ENCODE measurements around the gene SPTBN4. TPM values are rescaled to one million over a fixed set of nuclear protein-coding genes. Genes with fewer than 3 reads are reported as not detected.
A peak's percentile ranks its signal among the peaks of the same experiment; 100 is the strongest.

Gene SPTBN4
- total RNA-seq, 6 experiments from 2014 or later = 0.17 to 0.96 (median 0.54) TPM

DNA sequence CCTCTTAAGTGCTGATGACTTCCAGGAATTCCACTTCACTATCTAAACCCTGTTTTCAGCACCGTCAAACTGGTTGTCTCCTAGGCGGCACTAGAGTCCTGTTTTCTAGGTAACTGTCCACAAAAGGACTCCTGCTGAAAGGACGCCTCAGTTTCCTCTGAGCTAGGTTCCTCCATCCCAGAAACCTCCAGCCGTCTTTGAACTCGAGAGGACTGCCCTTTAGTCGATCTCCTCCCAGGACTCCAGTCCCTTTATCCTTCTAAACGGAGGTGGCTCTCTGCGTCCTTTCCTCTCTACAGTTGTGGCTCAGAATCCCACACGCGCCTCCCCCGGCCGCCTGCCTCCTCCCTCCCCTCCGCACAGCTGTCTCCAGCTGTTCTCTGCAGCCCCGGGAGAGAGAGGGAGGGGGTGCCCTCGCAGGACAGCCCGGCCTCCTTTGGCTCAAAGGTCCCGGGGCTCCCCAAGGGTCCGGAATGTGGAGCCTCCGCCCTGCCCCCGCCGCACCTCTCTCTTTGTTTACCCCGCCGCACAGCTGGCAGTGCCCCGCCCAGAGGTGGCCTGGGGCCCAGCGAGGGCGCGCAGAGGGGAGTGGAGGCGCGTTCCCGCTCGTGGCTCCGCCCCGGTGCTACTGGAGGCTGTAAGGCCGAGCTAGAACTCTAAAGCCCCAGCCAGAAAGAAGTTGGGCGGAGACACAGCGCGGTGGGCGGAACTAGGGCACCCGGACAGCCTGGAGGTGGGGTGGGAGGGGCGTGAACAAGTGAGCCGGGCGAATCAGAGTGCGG, 136.8 kb downstream of the SPTBN4 start:
- peaks cover 49% of the 10 kb centered on the region for H3K4me1 Mint-ChIP-seq (ENCODE audit: low read depth)

DNA sequence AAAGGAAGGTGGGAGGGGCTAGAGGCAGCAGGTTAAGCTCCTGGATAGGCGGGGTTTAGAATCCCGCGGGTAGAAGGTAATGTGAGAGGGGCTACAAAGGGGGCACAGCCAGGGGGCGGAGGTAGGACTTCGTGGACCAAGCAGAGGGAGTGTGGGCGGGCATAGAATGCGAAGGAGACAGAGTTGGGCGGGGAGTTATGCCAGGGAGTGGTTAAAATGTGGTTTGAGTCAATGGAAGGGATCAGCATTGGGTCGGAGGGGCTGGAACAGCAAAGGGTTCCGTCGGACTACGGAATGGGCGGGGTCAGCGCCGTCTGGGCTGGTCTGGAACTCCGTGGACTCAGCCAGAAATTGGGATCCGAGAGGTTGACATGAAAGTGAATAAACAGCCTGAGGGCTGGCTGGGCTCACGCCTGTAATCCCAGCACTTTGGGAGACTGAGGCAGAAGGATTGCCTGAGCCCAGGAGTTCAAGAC, 137.4 kb downstream of the SPTBN4 start:
- TF ChIP-seq, protein P1, sequence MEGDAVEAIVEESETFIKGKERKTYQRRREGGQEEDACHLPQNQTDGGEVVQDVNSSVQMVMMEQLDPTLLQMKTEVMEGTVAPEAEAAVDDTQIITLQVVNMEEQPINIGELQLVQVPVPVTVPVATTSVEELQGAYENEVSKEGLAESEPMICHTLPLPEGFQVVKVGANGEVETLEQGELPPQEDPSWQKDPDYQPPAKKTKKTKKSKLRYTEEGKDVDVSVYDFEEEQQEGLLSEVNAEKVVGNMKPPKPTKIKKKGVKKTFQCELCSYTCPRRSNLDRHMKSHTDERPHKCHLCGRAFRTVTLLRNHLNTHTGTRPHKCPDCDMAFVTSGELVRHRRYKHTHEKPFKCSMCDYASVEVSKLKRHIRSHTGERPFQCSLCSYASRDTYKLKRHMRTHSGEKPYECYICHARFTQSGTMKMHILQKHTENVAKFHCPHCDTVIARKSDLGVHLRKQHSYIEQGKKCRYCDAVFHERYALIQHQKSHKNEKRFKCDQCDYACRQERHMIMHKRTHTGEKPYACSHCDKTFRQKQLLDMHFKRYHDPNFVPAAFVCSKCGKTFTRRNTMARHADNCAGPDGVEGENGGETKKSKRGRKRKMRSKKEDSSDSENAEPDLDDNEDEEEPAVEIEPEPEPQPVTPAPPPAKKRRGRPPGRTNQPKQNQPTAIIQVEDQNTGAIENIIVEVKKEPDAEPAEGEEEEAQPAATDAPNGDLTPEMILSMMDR (IDR thresholded peaks at IDR 0.05) = no peak
- H3K27me3 Mint-ChIP-seq (ENCODE audit: insufficient read depth) = peaks cover 18% of the 10 kb centered on the region

More for the DNA sequence above, 136.8 kb downstream of the SPTBN4 start:
- H3K27me3 Mint-ChIP-seq (ENCODE audit: insufficient read depth) = peaks cover 18% of the 10 kb centered on the region
- no peaks in the 10 kb centered on the region for H3K9me3 Mint-ChIP-seq
- DNase-seq = peak; percentile 88
- no peaks in the 10 kb centered on the region for H3K36me3 Mint-ChIP-seq (ENCODE audit: low read depth)
- peak overlapping the region; percentile 38 for H3K27ac Mint-ChIP-seq
- peak overlapping the region; percentile 84 for H3K4me3 Mint-ChIP-seq
- TF ChIP-seq, protein P1 (IDR thresholded peaks at IDR 0.05) = no peak

DNA sequence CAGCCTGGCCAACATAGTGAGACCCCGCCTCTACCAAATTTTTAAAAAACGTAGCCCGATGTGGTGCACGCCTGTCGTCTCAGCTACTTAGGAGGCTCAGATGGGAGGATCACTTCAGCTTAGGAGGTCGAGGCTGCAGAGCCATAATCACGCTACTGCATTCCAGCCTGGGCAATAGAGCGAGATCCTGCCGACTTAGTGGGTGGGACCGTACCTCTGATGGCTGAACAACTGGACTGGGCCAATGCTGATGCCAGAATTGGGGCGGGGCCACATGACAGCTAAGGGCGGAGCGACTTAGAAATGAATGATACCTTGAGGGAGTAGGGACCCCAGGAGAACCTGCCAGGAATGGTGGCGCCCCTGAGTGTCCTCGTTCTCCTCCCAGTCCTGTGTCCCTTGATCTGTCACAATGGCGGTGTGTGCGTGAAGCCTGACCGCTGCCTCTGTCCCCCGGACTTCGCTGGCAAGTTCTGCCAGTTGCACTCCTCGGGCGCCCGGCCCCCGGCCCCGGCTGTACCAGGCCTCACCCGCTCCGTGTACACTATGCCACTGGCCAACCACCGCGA, 137.9 kb downstream of the SPTBN4 start:
- Mint-ChIP-seq H3K9me3 (no peaks in the 10 kb centered on the region), H3K4me1 (ENCODE audit: low read depth) (peaks cover 37% of the 10 kb centered on the region), H3K36me3 (ENCODE audit: low read depth) (no peaks in the 10 kb centered on the region), H3K27ac (no peak overlapping the region), H3K4me3 (peak overlapping the region; percentile 82; the same call in 1 of the 2 replicates), H3K27me3 (ENCODE audit: insufficient read depth) (peaks cover 14% of the 10 kb centered on the region)
- TF ChIP-seq, protein P1 (IDR thresholded peaks at IDR 0.05) = no peak
- DNase-seq = no peak

More for the DNA sequence above, 137.4 kb downstream of the SPTBN4 start:
- H3K9me3 Mint-ChIP-seq = no peaks in the 10 kb centered on the region
- no peaks in the 10 kb centered on the region for H3K36me3 Mint-ChIP-seq (ENCODE audit: low read depth)
- H3K4me3 Mint-ChIP-seq = peak overlapping the region; percentile 84
- no peak overlapping the region for H3K27ac Mint-ChIP-seq
- peaks cover 42% of the 10 kb centered on the region for H3K4me1 Mint-ChIP-seq (ENCODE audit: low read depth)
- DNase-seq = no peak

DNA sequence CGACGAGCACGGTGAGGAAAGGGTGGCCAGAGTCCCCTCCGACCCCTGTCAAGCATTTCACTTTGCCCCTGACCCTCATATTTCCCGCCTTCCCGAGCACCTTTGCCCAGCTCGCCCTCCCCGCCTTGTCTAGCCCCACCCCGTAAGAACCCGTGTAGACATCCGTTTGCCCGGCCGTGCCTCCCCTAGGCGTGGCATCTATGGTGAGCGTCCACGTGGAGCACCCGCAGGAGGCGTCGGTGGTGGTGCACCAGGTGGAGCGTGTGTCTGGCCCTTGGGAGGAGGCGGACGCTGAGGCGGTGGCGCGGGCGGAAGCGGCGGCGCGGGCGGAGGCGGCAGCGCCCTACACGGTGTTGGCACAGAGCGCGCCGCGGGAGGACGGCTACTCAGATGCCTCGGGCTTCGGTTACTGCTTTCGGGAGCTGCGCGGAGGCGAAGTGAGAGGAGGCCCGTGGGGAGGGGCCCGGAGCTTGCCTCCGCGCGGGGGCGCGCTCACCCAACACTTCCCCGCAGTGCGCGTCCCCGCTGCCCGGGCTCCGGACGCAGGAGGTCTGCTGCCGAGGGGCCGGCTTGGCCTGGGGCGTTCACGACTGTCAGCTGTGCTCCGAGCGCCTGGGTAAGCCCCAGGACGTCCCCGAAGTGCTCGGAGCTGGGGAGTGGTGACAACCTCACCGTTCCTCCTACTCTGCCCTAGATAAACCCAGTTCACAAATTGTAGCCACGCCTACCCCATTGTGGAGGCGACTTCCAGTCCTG, 138.6 kb downstream of the SPTBN4 start:
- peaks cover 11% of the 10 kb centered on the region for H3K27me3 Mint-ChIP-seq (ENCODE audit: insufficient read depth)
- H3K27ac Mint-ChIP-seq = peak overlapping the region; percentile 73
- no peak for DNase-seq
- H3K4me1 Mint-ChIP-seq (ENCODE audit: low read depth) = peaks cover 38% of the 10 kb centered on the region
- H3K4me3 Mint-ChIP-seq = peak overlapping the region; percentile 82
- TF ChIP-seq, protein P1 (IDR thresholded peaks at IDR 0.05) = peak; percentile 44
- H3K36me3 Mint-ChIP-seq (ENCODE audit: low read depth) = no peaks in the 10 kb centered on the region
- no peaks in the 10 kb centered on the region for H3K9me3 Mint-ChIP-seq

DNA sequence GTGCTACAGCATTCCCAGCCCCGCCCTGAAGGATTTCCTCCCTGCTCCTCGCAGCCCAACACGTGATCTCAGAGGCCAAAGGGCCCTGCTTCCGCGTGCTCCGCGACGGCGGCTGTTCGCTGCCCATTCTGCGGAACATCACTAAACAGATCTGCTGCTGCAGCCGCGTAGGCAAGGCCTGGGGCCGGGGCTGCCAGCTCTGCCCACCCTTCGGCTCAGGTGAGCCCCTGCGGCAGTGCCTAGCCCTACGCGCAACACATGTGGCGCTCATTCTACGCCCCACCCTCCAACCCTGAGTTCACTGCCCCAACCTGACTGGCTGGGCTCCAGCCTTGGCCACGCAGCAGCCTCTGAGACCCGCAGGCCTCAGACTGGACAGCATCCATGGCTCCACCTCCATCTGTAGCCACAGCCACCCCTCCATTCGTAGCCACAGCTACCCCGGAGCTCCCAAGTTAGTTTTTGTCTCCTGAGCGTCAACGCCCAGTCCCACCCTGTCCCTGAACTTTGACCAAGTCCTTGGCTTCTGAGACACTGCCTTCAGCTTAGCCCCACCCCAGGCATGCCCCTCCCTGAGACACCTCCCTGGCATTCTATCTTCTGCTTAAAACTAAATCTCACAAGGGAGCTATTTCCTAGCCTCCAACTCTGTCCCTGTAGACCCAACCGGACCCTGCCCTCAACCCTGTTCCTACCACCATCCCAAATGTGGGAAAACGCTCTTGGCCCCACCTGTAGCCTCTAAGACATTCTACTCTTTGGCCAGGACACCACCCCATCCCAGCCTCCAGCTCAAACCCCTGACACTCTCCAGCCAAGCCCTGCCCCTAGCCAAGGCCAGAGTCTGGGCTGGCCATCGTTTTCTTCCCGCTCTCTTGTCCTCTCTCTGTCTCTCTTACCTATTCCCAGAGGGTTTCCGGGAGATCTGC, 140.8 kb downstream of the SPTBN4 start:
- H3K4me1 Mint-ChIP-seq (ENCODE audit: low read depth) = peaks cover 34% of the 10 kb centered on the region
- no peak overlapping the region for H3K4me3 Mint-ChIP-seq
- DNase-seq = no peak
- H3K27me3 Mint-ChIP-seq (ENCODE audit: insufficient read depth) = peaks cover 2% of the 10 kb centered on the region
- H3K36me3 Mint-ChIP-seq (ENCODE audit: low read depth) = no peaks in the 10 kb centered on the region
- H3K9me3 Mint-ChIP-seq = no peaks in the 10 kb centered on the region
- TF ChIP-seq, protein P1 (IDR thresholded peaks at IDR 0.05) = no peak
- H3K27ac Mint-ChIP-seq = no peak overlapping the region

Data from HFFc6 (cell line).